Activated T-helper 1 cell treated with anti-CD3 and anti-CD28 coated beads, Interleukin-12 subunit alpha, Interleukin-12 subunit beta, Interleukin-2, Interleukin-4 antibody, amounts not matched to agents 30 ng/mL and 10 ng/mL and 1 ng/mL, durations not matched to agents 14 hours and 24 hours and 36 hours (primary cell): ENCODE measurements around the gene FLRT1. TPM values are rescaled to one million over a fixed set of nuclear protein-coding genes. Genes with fewer than 3 reads are reported as not detected.

Source experiments
- DNase-seq: peaks from one replicate; pipeline ENCODE4 v3.0.0; 2021; ENCODE audit warnings: low spot score
- H3K27ac Mint-ChIP-seq: one replicate; pipeline ENCODE4 v1.8.0; 2021; ENCODE audit warnings: mild to moderate bottlenecking, mixed read lengths
- H3K27me3 Mint-ChIP-seq: one replicate; pipeline ENCODE4 v1.8.0; 2022; ENCODE audit warnings: mild to moderate bottlenecking, moderate library complexity, mixed read lengths; ENCODE audit not compliant: insufficient read depth
- H3K36me3 Mint-ChIP-seq: one replicate; pipeline ENCODE4 v1.8.0; 2021; ENCODE audit warnings: low read depth, mixed read lengths
- H3K4me1 Mint-ChIP-seq: one replicate; pipeline ENCODE4 v1.8.0; 2021; ENCODE audit warnings: low read depth, mixed read lengths
- H3K4me3 Mint-ChIP-seq: one replicate; pipeline ENCODE4 v1.8.0; 2021; ENCODE audit warnings: mild to moderate bottlenecking, moderate library complexity, mixed read lengths
- H3K9me3 Mint-ChIP-seq: one replicate; pipeline ENCODE4 v1.8.0; 2021; ENCODE audit warnings: mixed read lengths
- intact Hi-C: fragments of 100-400 bp; cut with micrococcal nuclease; formaldehyde crosslinking; loops from one replicate; pipeline ENCODE4 v1.15.1; 2024
- total RNA-seq: library from RNA; stranded (reverse); gene quantifications from 2 replicates; pipeline ENCODE4 v1.2.3, GENCODE V29; 2022

The FLRT1 gene
- total RNA-seq, 1 donor from 2014 or later = not detected

DNA sequence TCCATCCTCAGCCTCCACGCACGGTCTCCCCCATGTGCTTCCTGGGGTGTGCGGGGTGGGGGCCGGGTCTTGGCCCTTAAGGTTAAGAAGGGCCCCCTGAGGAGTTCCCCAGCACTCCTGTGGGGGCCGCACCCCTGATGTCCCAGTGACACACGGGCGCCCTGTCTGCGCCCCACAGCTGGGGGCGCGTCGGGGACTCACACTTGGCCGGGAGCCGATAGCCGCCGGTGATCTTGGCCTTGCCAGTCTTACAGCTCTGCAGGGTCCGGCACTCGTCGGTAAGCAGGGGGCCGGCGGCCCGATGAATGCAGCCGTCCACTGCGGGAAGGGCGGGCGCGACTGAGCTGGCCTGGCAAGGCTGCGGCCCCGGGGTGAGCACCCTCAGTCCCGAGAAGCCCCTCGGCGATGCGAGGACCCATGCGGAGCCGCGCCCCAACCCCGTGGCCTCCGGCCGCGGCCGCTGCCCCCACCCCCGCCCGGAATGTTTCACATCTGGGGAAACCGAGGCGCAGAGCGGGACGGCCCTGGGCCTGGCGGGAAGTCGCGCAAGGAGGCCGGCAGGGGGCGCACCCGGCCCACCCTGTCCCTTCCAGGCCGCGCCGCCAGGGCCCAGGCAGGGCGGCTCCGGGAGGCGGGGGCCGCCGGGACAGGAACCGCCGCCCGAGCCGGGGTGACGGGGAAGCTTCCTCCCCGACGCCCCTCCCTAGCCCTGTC lies 35.5 kb upstream of the FLRT1 start:
- intact Hi-C loops = loop anchor here (1.0 to 2.0 kb wide), 5 partner anchors 14 to 305 kb away; partner anchors contain the start of genes ESRRA and OTUB1
- Mint-ChIP-seq H3K36me3 (peaks cover 3% of the 10 kb centered on the region), H3K4me1 (no peaks in the 10 kb centered on the region), H3K27me3 (no peaks in the 10 kb centered on the region), H3K27ac (no peak overlapping the region), H3K9me3 (no peaks in the 10 kb centered on the region), H3K4me3 (no peak overlapping the region)
- DNase-seq = peak; percentile 71

DNA sequence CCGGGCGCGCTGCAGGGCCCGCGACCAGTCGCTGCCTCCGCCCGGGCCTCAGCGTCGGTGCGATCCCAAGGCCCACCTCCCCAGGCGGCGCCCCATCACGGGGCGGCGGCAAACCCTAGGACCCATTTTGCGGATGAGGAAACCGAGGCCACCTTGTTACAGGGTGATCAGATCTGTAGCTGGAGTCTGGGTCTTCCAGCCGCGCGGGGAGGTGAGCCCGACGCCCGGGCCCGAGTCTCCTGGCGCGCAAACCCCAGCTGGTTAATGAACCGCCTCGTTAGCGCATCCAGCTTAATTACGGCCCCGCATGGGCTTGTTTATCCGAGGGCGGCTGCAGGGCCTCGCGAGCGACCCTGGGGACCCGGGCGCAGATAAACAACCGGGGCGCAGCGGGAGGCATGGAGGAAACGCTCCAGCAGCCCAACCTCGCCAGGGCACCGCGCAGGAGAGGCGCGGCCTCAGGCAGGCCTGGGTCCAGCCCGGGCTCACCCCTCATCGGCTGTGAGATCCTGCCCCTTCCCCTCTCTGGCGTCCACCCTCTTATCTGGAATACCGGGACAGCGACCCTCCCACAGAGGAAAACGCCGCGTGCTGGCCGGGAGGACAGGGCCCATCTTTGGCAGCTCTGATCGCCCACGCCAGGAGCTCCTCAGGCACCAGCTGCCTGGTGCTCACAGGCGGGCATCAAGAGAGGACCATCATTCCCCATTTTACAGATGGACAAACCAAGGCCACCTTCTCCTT lies 34.8 kb upstream of the FLRT1 start:
- Mint-ChIP-seq H3K27me3 (peaks cover 3% of the 10 kb centered on the region), H3K4me1 (no peaks in the 10 kb centered on the region), H3K36me3 (peaks cover 3% of the 10 kb centered on the region), H3K4me3 (peak overlapping the region; percentile 26), H3K27ac (no peak overlapping the region), H3K9me3 (no peaks in the 10 kb centered on the region)
- intact Hi-C loops = loop anchor here (1.0 to 2.0 kb wide), 5 partner anchors 15 to 304 kb away; partner anchors contain the start of genes ESRRA and OTUB1
- DNase-seq = no peak

DNA sequence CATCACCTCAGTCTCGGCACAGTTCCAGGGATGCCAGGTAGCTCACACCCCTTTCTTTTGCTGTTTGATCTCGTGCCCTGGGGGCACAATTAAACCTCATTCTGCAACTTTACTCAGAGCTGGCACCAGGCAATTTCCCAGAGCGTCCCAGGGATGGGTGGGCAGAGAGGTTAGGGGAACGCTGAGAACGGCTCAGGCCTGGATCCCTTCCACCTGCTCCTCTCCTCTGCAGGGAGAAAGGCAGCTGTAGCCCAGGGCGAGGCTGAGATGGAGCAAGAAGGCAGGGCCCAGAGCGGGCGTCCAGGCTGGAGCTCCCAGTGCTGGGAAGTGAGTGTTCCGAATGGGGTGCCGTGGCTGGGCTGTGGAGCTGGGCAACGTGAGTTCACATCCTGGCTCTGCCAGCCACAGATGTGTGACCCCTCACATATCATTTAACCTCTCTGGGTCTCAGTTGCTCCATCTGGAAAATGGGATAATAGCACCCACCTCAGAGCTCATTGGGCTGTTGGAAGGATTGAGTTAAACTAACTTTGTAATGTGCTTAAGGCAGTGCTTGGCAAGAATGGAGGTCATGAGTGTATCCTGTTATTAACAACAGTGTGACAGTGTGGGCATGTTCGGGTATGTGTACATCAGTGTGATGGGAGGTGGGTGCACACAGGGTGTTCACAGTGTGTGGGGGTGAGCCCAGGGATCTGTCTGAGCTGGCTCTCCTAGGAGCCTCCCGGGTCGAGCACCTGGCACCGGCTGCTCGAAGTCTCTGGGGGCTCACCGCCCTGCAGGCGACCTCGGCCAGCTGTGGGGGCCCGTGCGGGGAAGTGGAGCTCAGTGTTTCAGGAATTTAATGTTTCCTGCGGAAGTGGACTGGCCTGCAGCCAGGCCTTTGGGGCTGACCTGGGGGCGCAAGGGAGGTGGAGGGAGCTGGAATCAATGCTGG lies 34.0 kb upstream of the FLRT1 start:
- Mint-ChIP-seq H3K4me1 (no peaks in the 10 kb centered on the region), H3K9me3 (no peaks in the 10 kb centered on the region), H3K36me3 (peaks cover 3% of the 10 kb centered on the region), H3K27ac (no peak overlapping the region), H3K27me3 (peaks cover 11% of the 10 kb centered on the region), H3K4me3 (peak overlapping the region; percentile 11)
- intact Hi-C loops = loop anchor here (2.0 kb wide), 1 partner anchor 303 kb away; the partner anchor contains the start of gene ESRRA
- DNase-seq = no peak

DNA sequence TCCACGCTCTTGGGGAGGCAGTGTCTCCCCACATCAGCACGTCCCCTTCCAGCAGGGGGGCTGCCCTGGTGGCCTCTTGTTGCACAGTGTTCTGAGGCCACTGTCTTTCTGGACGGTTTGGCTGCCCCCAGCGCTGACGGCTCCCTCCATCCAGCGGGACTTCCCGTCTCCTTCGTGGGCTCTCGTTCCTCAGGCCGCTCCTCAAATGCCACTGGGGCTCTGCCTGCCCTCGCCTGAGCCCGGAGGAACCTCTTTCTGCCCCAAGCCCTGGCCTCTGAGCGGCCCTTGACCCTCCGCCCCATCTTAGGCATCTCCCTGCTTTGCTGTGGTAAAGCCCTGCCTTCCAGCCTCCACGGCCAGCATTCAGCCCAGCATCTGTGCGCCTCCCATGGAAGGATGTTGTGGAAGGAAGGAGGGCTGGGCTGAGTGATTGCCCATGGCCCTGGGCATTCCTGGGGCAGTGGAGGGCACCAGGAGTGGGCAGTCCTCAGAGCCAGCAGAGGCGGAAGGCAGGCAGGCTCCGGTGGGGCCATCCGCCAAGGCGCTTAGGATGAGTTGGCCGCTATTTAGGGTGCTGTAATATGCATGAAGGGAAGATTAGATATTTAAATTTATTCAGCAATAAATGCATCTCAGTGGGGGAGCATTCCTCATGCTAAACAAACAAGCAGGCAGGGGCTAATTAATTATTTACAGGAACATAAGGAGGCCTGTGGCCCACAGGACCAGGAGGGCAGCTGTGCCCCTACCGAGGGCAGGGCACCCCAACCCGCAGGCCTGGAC lies 31.7 kb upstream of the FLRT1 start:
- peaks cover 29% of the 10 kb centered on the region for H3K27me3 Mint-ChIP-seq
- no peaks in the 10 kb centered on the region for H3K9me3 Mint-ChIP-seq
- no peak overlapping the region for H3K4me3 Mint-ChIP-seq
- peaks cover 6% of the 10 kb centered on the region for H3K4me1 Mint-ChIP-seq
- intact Hi-C loops = no loop called here
- DNase-seq = no peak
- no peaks in the 10 kb centered on the region for H3K36me3 Mint-ChIP-seq
- H3K27ac Mint-ChIP-seq = no peak overlapping the region

DNA sequence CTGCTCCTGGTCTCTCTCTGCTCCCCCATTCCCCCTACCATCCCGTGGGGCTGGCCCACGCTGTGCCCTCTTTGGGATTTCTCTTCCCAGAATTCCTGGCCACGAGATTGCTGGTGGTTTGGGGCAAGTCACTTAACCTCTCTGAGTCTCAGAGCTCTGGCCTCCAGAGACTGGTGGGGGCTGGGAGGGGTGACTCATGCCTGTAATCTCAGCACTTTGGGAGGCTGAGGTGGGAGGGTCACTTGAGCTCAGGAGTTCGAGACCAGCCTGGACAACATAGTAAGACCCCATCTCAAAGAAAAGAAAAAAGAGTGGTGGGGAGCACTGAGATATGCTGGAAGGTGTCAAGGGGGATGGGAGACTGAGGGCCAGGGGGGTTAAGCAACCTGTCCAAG lies 31.1 kb upstream of the FLRT1 start:
- peaks cover 6% of the 10 kb centered on the region for H3K4me1 Mint-ChIP-seq
- intact Hi-C loops = no loop called here
- no peaks in the 10 kb centered on the region for H3K9me3 Mint-ChIP-seq
- no peak for DNase-seq
- no peak overlapping the region for H3K27ac Mint-ChIP-seq
- no peaks in the 10 kb centered on the region for H3K36me3 Mint-ChIP-seq
- H3K4me3 Mint-ChIP-seq = no peak overlapping the region
- peaks cover 29% of the 10 kb centered on the region for H3K27me3 Mint-ChIP-seq

DNA sequence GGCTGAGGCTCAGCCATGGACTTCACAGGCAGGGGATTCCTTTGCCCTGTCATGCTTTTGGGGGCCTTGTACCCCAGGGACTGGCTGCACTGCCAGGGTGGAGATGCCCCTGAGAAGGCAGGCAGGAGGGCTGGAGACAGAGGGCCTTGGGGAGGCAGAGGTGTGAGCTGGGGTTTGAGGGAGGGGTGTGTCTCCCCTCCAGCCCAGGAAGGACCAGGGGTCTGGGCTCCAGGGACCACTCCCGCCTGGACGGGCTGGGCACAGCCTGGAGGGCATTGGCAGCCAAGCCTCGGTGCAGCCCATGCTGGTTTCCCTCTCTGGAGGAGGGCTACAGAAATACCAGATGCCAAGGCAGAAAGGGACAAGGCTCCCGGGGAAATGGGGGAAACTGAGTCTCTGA lies 30.0 kb upstream of the FLRT1 start:
- Mint-ChIP-seq H3K9me3 (peaks cover 7% of the 10 kb centered on the region), H3K36me3 (no peaks in the 10 kb centered on the region), H3K4me3 (no peak overlapping the region), H3K27me3 (peaks cover 29% of the 10 kb centered on the region), H3K27ac (no peak overlapping the region), H3K4me1 (peaks cover 6% of the 10 kb centered on the region)
- intact Hi-C loops = no loop called here
- no peak for DNase-seq

DNA sequence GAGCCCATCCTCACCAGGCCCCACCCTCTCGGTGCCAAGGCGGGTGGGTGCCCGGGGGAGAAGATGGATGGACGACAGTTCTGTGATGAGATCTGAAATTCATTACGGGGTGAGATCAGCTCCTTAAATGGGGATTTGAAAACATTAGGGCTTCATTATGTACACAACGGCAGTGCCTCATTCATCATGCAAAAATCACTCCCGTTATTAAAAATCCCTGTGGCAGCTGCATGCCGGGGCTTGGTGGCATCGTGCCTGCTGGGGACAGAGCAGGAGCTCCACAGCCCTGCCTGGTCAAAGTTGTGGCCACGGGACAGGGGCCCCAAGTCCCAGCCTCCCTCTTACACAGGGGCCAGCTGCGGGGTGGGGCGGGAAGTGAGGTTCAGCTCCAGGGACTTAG lies 29.3 kb upstream of the FLRT1 start:
- peaks cover 29% of the 10 kb centered on the region for H3K27me3 Mint-ChIP-seq
- no peaks in the 10 kb centered on the region for H3K36me3 Mint-ChIP-seq
- H3K27ac Mint-ChIP-seq = no peak overlapping the region
- peaks cover 14% of the 10 kb centered on the region for H3K9me3 Mint-ChIP-seq
- no peak for DNase-seq
- intact Hi-C loops = no loop called here
- H3K4me1 Mint-ChIP-seq = peaks cover 6% of the 10 kb centered on the region
- H3K4me3 Mint-ChIP-seq = no peak overlapping the region

DNA sequence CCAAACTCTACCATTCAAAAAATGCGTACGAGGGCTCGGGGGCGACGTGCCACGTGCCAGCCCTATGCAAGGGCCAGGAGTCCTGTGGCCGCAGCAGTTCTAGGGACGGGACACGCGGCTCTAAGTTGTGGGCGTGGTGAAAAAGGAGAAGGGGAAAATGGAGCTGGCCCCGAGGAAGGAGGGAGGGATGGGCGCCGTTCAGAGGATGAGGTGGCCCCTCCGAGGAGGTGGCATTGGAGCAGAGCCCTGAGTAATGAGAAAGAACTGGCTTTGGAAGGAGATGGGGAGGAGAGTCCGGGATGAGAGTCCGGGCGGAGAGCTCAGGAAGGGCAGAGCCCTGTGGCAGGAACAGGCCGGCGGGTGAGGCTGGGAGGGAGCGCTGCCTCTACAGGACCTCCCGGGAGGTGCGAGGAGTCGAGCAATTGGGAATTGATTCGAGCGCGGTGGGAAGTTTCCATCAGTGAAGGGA lies 28.5 kb upstream of the FLRT1 start:
- no peak for DNase-seq
- Mint-ChIP-seq H3K27me3 (peaks cover 29% of the 10 kb centered on the region), H3K36me3 (no peaks in the 10 kb centered on the region), H3K4me3 (peak overlapping the region; percentile 32), H3K4me1 (peaks cover 6% of the 10 kb centered on the region), H3K27ac (no peak overlapping the region), H3K9me3 (peaks cover 17% of the 10 kb centered on the region)
- intact Hi-C loops = no loop called here

DNA sequence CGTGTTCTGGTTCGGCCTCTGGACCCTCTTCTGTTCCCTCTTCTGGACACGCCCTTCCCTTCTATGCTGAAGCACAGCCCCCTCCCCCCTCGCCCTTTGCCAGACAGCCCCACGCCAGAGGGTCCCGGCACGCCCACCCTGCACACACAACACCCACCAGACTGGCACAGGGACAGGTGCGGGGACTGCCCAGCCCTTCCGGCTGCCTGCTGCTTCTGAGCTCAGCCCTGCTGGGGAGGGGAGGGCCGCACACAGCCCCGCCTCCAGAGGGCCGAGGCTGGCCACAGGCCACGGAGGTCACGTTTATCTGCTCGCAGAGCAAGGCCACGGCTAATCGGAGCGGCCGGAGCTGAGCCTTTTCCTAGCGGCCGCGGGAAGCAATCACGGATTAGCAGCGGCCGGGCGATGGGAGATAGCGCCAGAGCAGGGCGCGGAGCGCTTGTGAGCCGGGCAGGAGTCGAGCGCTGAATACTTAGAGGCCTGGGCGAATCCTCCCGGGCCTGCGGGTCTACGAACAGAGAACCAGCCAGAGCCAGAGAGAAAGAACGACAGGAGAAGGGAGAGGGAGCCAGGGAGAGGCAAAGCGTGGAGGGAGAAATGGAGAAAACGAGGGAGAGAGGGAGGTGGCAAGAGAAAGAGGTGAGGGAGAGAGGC lies 28.0 kb upstream of the FLRT1 start:
- no peak overlapping the region for H3K27ac Mint-ChIP-seq
- H3K4me1 Mint-ChIP-seq = peaks cover 6% of the 10 kb centered on the region
- H3K9me3 Mint-ChIP-seq = peaks cover 17% of the 10 kb centered on the region
- intact Hi-C loops = no loop called here
- H3K4me3 Mint-ChIP-seq = no peak overlapping the region
- no peaks in the 10 kb centered on the region for H3K36me3 Mint-ChIP-seq
- no peak for DNase-seq
- peaks cover 29% of the 10 kb centered on the region for H3K27me3 Mint-ChIP-seq

DNA sequence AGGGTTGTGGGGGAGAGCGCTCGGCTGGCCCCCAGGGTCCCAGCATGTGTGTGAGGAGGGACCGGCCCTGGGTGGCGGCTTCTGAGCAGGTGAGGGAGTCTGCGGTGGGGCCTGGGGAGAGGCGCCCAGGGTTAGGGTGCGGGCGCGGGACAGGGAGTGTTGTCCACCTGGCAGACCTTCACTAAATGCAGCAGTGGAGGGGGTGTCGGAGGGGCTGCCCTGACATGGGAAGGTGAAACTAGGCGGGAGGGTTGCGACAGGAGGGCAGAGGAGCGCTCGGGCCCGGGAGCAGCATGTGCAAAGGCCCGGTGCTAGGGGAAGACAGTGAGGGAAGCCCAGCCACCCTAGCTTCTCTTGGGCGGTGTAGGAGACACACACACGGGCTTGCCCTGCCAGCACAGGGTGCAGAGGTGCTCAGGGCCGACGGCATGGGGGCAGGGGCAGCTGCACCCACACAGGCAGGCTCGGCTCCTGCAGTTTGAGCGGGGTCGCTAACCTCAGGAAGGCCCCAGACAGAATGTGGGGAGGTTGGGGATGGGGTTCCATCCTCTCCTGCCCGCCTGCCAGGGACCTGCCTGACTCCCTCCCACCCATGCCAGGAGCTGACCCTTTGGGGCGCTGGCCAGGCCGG lies 27.3 kb upstream of the FLRT1 start:
- Mint-ChIP-seq H3K36me3 (no peaks in the 10 kb centered on the region), H3K27me3 (peaks cover 29% of the 10 kb centered on the region), H3K27ac (no peak overlapping the region), H3K9me3 (peaks cover 17% of the 10 kb centered on the region), H3K4me3 (no peak overlapping the region), H3K4me1 (peaks cover 6% of the 10 kb centered on the region)
- intact Hi-C loops = no loop called here
- no peak for DNase-seq

DNA sequence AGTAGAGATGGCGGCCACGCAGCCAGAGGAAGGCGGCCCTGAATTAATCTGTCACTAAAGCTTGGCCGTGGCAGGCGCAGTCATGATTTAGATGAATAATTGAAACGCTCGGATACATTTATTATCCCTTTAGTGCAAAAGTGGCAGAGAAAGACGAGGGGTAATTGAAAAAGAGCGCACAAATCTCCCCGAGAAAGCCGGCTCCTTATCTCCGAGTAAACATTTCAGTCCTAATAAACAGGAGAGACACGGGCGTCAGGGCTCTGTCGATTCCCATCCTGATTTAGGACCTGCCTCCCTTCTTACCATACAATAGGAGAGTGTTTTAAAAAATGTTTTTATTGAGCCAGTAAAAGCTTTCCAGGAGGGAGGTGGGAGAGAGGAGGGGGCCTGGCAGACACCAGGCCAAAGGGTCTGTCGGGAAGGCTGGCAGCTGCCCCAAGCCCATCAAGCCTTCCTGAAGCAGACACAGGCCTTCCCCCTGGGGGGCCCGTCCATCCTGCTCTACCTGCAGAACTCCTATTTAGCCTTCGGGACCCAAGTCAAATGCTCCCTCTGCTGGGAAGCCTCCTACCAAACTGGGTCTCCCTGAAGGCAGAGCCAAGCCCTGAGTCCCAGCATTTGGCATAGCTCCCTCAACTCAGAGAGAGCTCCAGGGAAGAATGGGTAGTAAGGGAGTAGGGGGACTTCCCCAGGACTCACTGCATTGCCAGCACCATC lies 26.7 kb upstream of the FLRT1 start:
- no peak for DNase-seq
- Mint-ChIP-seq H3K9me3 (peaks cover 17% of the 10 kb centered on the region), H3K27ac (no peak overlapping the region), H3K4me3 (no peak overlapping the region), H3K4me1 (peaks cover 6% of the 10 kb centered on the region), H3K36me3 (no peaks in the 10 kb centered on the region), H3K27me3 (peaks cover 29% of the 10 kb centered on the region)
- intact Hi-C loops = no loop called here
